Measurements from ENCODE around the gene ZNF263.

ZNF263 gene

DNA sequence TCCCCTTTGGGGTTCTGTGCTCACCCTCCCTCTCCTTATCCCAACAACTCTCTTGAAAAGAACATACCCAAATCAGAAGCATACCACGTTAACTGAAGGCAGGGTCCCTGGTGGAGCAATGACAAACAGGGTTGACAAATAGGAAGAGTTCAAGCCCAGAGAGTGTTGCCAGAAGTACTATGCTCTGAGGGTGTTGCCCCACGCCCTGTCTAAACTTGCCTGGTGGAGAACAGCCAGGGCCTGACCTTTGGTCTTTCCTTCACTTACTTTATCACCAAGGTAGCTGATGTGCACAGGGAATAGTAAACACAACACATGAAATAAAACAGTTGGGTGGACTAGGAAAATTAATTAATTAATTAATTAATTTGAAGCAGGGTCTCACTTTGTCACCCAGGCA lies 45.4 kb downstream of the ZNF263 start:
- DNase-seq, result no peak

Data from fibroblast of upper back skin (primary cell).